ACHN (cell line): ENCODE measurements around the gene PARVG.

ENCODE experiments used
- DNase-seq: peaks from one replicate; pipeline ENCODE4 v3.0.0-alpha.2; 2015
- in situ Hi-C: cut with HindIII; loops from 2 replicates; pipeline ENCODE4 v1.10.0; 2017; ENCODE audit warnings: low sequenced_read_pairs, low pct_ligation_motif_present, low pct_unique_long_range_greater_than_20kb

Gene PARVG

DNA sequence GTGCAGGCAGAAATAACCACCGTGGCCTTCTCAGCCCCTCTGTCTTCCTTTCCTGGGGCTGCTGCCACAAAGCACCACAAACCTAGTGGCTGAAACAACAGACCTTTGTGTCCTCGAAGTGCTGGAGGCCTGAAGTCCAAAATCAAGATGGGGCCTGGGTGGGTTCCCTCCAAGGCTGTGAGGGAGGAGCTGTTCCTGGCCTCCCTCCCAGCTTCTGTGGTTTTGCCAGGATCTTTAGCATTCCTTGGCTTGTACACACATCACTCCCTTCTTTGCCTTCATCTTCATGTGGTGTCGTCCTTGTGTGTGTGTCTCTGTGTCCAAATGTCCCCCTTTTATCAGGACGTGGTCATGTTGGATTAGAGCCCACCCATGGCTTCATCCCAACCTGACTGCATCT, 29.0 kb upstream of the PARVG start:
- peak; percentile 36 for DNase-seq
- in situ Hi-C loops = no loop called here

GRCh38 chr22:44153710-44154109, 27.0 kb upstream of the PARVG start:
- in situ Hi-C loops = no loop called here
- no peak for DNase-seq

DNA sequence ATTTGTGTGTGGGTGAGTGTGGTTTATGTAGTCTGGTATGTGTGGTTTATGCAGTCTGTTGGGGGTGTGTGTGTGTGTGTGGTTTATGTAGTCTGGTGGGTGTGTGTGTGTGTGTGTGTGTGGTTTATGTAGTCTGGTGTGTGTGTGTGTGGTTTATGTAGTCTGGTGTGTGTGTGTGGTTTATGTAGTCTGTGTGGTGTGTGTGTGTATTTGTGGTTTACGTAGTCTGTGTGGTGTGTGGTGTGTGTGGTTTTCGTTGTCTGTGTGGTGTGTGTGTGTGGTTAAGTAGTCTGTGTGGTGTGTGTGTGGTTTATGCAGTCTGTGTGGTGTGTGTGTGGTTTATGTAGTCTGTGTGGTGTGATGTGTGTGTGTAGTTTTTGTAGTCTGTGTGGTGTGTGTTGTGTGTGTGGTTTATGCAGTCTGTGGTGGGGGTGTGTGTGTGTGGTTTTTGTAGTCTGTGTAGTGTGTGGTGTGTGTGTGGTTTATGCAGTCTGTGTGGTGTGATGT, 26.2 kb upstream of the PARVG start:
- in situ Hi-C loops = no loop called here
- no peak for DNase-seq

DNA sequence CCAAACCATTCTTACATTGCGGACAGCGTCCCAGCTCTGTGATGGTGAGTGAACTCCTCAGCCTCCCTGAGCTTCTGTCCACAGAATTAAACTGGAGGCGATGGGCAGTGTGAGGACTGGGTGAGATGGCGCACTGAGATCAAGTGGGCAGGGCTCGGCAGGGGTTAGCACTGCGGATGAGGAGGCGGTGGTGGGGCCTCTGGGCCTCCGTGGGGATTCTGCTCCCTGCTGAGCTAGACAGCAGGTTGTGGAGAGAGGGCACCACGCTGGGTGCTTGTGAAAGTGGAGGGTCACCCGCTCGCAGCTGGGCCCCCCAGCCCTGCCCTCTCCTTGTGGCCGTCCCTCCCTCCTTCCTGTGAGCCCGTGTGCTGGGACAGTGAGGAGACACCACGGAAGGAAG, 25.6 kb upstream of the PARVG start:
- in situ Hi-C loops = no loop called here

DNA sequence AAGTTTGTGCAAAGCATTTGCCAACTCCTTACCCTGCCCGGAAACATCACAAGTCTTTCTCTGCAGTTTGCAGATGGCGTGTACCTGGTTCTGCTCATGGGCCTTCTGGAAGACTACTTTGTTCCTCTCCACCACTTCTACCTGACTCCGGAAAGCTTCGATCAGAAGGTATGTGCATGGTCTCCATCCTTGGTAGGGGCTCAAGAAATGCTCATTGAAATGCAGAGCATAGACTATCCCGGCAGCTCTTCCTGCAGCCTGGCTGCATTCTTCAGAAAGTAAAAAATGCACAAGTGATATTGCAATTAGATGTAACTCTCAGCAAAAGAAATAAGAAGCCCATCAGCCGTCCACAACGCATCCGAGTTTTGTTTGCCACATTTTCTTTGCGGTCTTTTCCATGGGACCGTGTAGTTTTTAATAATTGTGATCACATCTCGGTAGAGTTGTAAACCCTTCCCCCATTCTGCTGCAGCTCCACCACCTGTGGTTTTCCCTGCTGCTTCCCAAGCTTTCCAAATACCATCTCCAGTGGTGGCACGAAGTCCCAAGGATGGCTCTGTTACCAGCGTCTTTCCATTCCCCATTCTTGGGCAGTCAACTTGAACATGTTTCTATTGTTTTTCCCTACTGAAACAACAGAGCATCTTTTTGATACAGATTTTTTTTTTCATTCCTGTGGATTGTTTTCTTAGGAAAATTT, 22.7 kb upstream of the PARVG start:
- no peak for DNase-seq
- in situ Hi-C loops = no loop called here

More for the DNA sequence above, 25.6 kb upstream of the PARVG start:
- no peak for DNase-seq

- no peak for DNase-seq
- in situ Hi-C loops = no loop called here
These were observed 21.9 kb upstream of the PARVG start for GRCh38 chr22:44158816-44159215.

- in situ Hi-C loops = no loop called here
- no peak for DNase-seq
These were observed 21.5 kb upstream of the PARVG start for GRCh38 chr22:44159221-44159620.

GRCh38 chr22:44159811-44160210, 20.9 kb upstream of the PARVG start:
- in situ Hi-C loops = no loop called here
- DNase-seq = no peak

GRCh38 chr22:44160421-44160820, 20.3 kb upstream of the PARVG start:
- DNase-seq = no peak
- in situ Hi-C loops = no loop called here

- in situ Hi-C loops = no loop called here
- no peak for DNase-seq
These were observed 19.1 kb upstream of the PARVG start for GRCh38 chr22:44161673-44162072.

GRCh38 chr22:44162960-44163359, 17.8 kb upstream of the PARVG start:
- in situ Hi-C loops = no loop called here
- DNase-seq = no peak

DNA sequence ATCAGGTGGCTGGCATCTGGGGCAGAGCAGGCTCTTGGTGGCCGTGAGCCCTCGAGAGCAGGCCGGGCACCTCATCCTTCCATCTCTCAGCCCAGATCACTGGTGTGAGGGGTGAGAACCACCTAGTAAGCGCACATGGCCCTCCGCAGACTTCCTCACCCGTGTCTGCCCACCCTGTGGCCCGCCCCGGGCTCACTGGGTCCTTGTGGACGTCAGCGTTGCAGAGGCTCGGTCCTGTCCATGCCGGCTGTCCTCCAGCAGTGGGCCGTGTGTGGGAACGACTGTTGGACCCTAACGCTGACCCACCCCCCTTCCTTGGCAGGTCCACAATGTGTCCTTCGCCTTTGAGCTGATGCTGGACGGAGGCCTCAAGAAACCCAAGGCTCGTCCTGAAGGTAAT, 17.2 kb upstream of the PARVG start:
- DNase-seq = no peak
- in situ Hi-C loops = no loop called here

DNA sequence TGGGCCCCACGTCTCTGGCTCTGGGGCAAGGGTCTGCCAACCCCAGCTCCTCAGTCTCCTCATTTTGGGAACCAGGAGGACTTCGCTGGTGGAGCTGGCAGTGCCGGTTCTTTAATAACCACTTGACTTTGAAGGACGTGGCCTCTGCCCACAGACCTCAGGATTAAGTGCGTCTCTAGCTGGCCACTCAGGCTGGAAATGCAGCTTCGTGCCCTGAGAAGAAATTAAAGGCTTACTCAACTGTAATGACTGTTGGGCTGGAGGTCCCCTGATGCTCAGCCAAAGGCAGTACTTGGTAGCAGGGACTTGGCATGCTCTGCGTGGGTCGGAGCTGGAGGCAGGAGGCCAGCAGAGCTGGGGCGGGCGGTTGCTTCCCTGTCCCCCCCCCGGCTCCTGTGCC, 16.7 kb upstream of the PARVG start:
- DNase-seq = no peak
- in situ Hi-C loops = no loop called here

DNA sequence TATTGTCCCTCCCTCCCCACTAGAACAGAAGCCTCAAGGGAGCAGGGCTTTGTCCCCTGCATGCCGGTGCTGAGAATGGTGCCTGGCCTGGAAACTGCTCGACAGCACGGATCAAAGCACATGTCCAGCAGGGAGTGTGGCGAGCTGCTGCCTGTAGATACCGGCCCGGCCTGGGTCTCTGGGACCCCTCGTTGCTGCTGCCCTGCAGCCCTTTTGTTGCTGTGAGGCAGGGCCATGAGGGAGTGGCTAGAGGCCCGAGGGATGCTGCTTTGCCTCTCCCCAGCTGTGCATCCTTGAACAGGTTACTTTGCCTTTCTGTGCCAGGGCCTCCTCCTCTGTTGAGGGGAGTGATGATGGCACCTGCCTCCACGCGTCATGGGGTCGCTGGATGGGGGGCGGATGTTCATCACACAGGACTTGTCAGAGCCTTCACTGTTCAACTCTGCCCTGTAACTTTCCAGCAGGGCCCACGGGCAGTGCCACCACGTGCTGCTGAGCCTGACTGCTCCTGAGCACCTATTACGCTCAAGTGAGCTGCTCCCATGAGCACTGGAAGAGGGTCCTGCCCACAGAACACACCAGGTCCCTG, 15.3 kb upstream of the PARVG start:
- no peak for DNase-seq
- in situ Hi-C loops = no loop called here

DNA sequence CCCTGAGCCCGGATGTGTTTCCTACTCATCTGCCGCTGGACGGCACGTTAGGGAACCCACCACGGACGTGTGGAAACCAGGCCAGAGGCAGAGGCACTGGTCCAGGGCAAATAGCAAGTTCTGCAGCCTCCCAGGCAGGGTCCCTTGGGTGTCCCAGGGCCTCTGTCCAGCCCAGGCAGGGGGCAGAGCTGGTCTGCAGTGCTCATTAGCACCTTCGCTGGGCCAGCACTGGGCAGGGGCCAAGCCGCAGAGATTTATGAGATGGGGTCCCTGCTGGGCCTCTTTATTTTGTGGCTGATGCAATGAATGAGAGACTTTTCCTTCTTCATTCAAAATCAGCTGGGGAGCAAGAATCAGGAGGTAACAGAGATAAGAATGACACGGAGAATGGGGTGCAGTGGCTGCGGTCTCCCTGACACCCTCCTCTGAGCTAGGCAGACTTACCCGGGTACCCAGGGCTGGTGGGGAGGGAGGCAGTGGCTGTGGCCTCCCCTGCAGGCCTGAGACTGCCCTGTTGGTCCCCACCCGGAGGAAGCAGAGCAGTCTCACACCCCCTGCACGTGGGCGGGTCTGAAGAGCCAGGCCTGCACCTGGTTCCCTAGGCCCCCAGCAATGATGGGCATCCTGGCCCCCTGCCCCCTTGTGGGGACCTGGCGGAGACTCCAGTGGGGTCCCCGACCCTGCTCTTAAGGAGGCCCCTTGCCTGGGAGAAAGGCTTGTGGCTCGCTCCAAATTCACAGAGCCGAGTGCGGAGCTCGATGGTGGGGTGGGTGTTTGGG, 14.0 kb upstream of the PARVG start:
- no peak for DNase-seq
- in situ Hi-C loops = no loop called here

DNA sequence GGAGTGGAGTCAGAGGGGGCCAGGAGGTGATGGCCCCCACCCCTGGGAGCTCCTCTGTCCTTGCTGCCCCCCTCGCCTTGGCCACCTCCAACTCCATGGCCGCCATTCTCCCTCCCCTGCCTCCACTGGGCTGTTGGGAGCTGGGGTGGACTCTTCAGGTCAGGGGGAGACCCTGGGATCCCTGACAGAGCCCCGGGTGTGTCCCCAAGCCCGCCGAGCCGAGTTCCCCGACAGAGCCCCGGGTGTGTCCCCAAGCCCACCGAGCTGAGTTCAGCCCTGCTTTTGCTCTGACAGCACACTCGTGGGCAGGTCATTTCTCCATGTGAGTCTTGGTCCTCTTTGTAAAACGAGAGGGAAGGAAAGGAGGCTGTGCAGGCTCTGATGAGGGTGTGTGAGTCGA, 13.2 kb upstream of the PARVG start:
- DNase-seq = no peak
- in situ Hi-C loops = no loop called here

DNA sequence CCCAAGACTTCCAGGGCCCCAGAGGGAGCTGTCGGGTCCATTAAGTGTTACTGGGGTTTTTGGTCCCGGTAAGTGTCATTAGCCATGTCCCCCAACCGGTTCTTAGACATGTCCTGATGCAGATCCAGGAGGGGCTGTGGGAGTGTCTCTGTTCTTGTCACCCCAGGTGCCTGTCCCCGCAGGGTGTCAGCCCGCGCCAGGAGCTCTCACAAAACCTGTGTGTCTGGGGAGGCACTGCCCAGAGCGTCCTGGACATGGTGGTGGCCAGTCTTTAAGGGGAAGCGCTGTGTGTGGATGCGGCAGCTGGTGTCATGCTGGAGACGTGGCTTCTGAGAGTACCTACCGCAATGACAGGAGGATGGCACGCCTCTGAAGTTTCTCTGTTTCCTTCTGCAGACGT, 12.5 kb upstream of the PARVG start:
- DNase-seq = no peak
- in situ Hi-C loops = no loop called here

GRCh38 chr22:44170470-44170869, 10.3 kb upstream of the PARVG start:
- DNase-seq = no peak
- in situ Hi-C loops = no loop called here

DNA sequence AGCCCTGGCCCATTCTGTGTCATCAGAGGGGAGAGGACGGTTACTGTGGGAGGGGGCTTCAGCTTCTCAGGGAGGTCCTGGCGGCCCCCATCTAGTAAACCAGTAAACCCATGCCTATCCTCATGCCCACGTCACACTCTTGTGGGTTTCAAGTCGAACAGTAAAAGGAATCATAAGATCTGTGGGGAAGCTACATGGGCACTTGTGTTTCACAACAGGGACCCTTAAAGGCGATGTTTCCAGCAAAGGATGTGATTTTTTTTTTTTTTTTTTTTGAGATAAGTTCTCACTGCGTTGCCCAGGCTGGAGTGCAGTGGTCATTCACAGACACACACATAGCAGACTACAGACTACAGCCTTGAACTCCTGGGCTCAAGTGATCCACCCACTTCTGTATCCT, 9.2 kb upstream of the PARVG start:
- no peak for DNase-seq
- in situ Hi-C loops = no loop called here
